IMR-90 (cell line): Measurements from ENCODE around the gene PSD2. TPM values are rescaled to one million over a fixed set of nuclear protein-coding genes. Genes with fewer than 3 reads are reported as not detected.

ENCODE experiments used
- ATAC-seq: fragments of 200-7000 bp; cut with Tn5 transposase; 2 replicates; pipeline ENCODE4 v1.9.1; 2020; ENCODE audit warnings: low read depth, mild to moderate bottlenecking, moderate library complexity
- BruUV-seq: library from RNA; stranded (reverse); fragments of 400-500 nt; replicated peaks from 2 replicates; lab custom pipeline; 2021; lab: Mats Ljungman, UMichigan
- CTCF ChIA-PET: fragments of 300-600 bp; formaldehyde crosslinking; extraction: SDS; loops from one replicate; lab custom pipeline; 2021; ENCODE audit warnings: antibody characterized with exemption; lab: Yijun Ruan, JAX
- POLR2A ChIA-PET: fragments of 300-600 bp; sonication (Branson Sonifier 250); formaldehyde crosslinking; loops from one replicate; lab custom pipeline; 2022; ENCODE audit warnings: antibody characterized with exemption; ENCODE audit not compliant: unreplicated experiment; lab: Charles Lee
- DNase-seq: peaks from one replicate; pipeline ENCODE4 v3.0.0; 2013
- H2AFZ ChIP-seq: replicated peaks from 2 replicates; pipeline ENCODE3; 2013; ENCODE audit warnings: low read length, mild to moderate bottlenecking; ENCODE audit not compliant: poor library complexity
- H2AK5ac ChIP-seq: 2 replicates; pipeline ENCODE4 v1.6.1; 2013; ENCODE audit warnings: low read depth, low read length, inconsistent platforms
- H2AK9ac ChIP-seq: replicated peaks from 2 replicates; pipeline ENCODE3; 2013; ENCODE audit warnings: mild to moderate bottlenecking, low read depth, low read length, moderate library complexity; ENCODE audit not compliant: poor library complexity
- H2BK120ac ChIP-seq: 2 replicates; pipeline ENCODE4 v1.6.1; 2013; ENCODE audit warnings: low read depth, low read length, inconsistent platforms
- H2BK15ac ChIP-seq: 3 replicates; pipeline ENCODE4 v1.6.1; 2013; ENCODE audit warnings: low read depth, low read length, inconsistent platforms
- H2BK20ac ChIP-seq: 2 replicates; pipeline ENCODE4 v1.6.1; 2013; ENCODE audit warnings: low read depth, mild to moderate bottlenecking, inconsistent platforms, low read length, moderate library complexity
- H2BK5ac ChIP-seq: 2 replicates; pipeline ENCODE4 v1.6.1; 2013; ENCODE audit warnings: mild to moderate bottlenecking, low read depth, low read length, inconsistent platforms; ENCODE audit not compliant: poor library complexity, severe bottlenecking
- H3K14ac ChIP-seq: replicated peaks from 2 replicates; pipeline ENCODE4 v1.6.1; 2013; ENCODE audit warnings: low read depth, low read length, inconsistent platforms
- H3K18ac ChIP-seq: 2 replicates; pipeline ENCODE4 v1.6.1; 2013; ENCODE audit warnings: low read depth, low read length, control low read depth
- H3K23ac ChIP-seq: 2 replicates; pipeline ENCODE4 v1.6.1; 2013; ENCODE audit warnings: low read depth, low read length, inconsistent platforms
- H3K27ac ChIP-seq: 2 replicates; pipeline ENCODE4 v1.5.1; 2013; ENCODE audit warnings: mild to moderate bottlenecking, control low read depth, low read length; ENCODE audit not compliant: insufficient read depth
- H3K27me3 ChIP-seq: 2 replicates; pipeline ENCODE4 v1.6.1; 2013; ENCODE audit warnings: low read length; ENCODE audit not compliant: control insufficient read depth, insufficient read depth
- H3K36me3 ChIP-seq: 2 replicates; pipeline ENCODE4 v1.6.1; 2013; ENCODE audit warnings: low read length, mixed read lengths; ENCODE audit not compliant: control insufficient read depth, insufficient read depth
- H3K4ac ChIP-seq: 2 replicates; pipeline ENCODE4 v1.6.1; 2013; ENCODE audit warnings: low read depth, low read length, inconsistent platforms
- H3K4me1 ChIP-seq: 2 replicates; pipeline ENCODE4 v1.6.1; 2013; ENCODE audit warnings: low read length, mixed read lengths; ENCODE audit not compliant: control insufficient read depth, insufficient read depth
- H3K4me2 ChIP-seq: 2 replicates; pipeline ENCODE4 v1.6.1; 2013; ENCODE audit warnings: low read depth, mild to moderate bottlenecking, control low read depth, low read length, moderate library complexity
- H3K4me3 ChIP-seq: 2 replicates; pipeline ENCODE4 v1.5.1; 2013; ENCODE audit warnings: low read depth, mild to moderate bottlenecking, control low read depth, low read length, moderate library complexity; ENCODE audit not compliant: insufficient read depth
- H3K56ac ChIP-seq: 2 replicates; pipeline ENCODE4 v1.6.1; 2013; ENCODE audit warnings: low read length, inconsistent platforms; ENCODE audit not compliant: insufficient read depth; ENCODE audit errors: extremely low read depth
- H3K79me1 ChIP-seq, 2 experiments: 2 replicates each; pipeline ENCODE4 v1.6.1; 2013; ENCODE audit warnings: low read length in 2 of 2, inconsistent platforms in 1 of 2, low read depth in 1 of 2
- H3K9ac ChIP-seq: 2 replicates; pipeline ENCODE4 v1.6.1; 2013; ENCODE audit warnings: low read depth, low read length, control low read depth
- H3K9me1 ChIP-seq: 2 replicates; pipeline ENCODE4 v1.6.1; 2013; ENCODE audit warnings: low read length, inconsistent platforms; ENCODE audit not compliant: insufficient read depth
- H3K9me3 ChIP-seq: 2 replicates; pipeline ENCODE4 v1.6.1; 2013; ENCODE audit warnings: low read length; ENCODE audit not compliant: control insufficient read depth, insufficient read depth
- H4K20me1 ChIP-seq: 2 replicates; pipeline ENCODE4 v1.6.1; 2013; ENCODE audit warnings: low read length, inconsistent platforms; ENCODE audit not compliant: insufficient read depth
- H4K5ac ChIP-seq: 2 replicates; pipeline ENCODE4 v1.6.1; 2013; ENCODE audit warnings: mild to moderate bottlenecking, low read depth, low read length, control low read depth
- H4K8ac ChIP-seq, 2 experiments: 2 replicates each; pipeline ENCODE4 v1.6.1; 2013; ENCODE audit warnings: low read depth in 2 of 2, low read length in 2 of 2, control low read depth in 1 of 2, inconsistent platforms in 1 of 2
- H4K91ac ChIP-seq: 2 replicates; pipeline ENCODE4 v1.6.1; 2013; ENCODE audit warnings: low read depth, low read length, inconsistent platforms; ENCODE audit not compliant: insufficient read depth
- BHLHE40 ChIP-seq: fragments of 150-350 bp; IDR thresholded peaks from 2 replicates; pipeline ENCODE4 v1.6.1; 2016; ENCODE audit warnings: mild to moderate bottlenecking, low read depth, low read length
- CEBPB ChIP-seq: IDR thresholded peaks from 2 replicates; pipeline ENCODE4 v1.6.1; 2012; ENCODE audit warnings: low read depth, low read length, improper control_type of control experiment
- CHD1 ChIP-seq: IDR thresholded peaks from 2 replicates; pipeline ENCODE4 v1.6.1; 2012; ENCODE audit warnings: low read depth, low read length, improper control_type of control experiment
- CTCF ChIP-seq: conservative IDR thresholded peaks from 2 replicates; pipeline ENCODE4 v1.5.1; 2012; ENCODE audit warnings: mild to moderate bottlenecking, low read depth, low read length, improper control_type of control experiment
- ELK1 ChIP-seq: fragments of 150-350 bp; IDR thresholded peaks from 2 replicates; pipeline ENCODE4 v1.6.1; 2016; ENCODE audit warnings: low read depth, mild to moderate bottlenecking, low read length, moderate library complexity, borderline replicate concordance
- FOS ChIP-seq: fragments of 150-350 bp; IDR thresholded peaks from 2 replicates; pipeline ENCODE4 v1.6.1; 2016; ENCODE audit warnings: low read depth, low read length
- MAFK ChIP-seq: IDR thresholded peaks from 2 replicates; pipeline ENCODE4 v1.6.1; 2012; ENCODE audit warnings: low read depth, low read length, improper control_type of control experiment
- MAZ ChIP-seq: IDR thresholded peaks from 2 replicates; pipeline ENCODE4 v1.6.1; 2012; ENCODE audit warnings: low read depth, mild to moderate bottlenecking, low read length, improper control_type of control experiment, moderate library complexity, borderline replicate concordance
- MXI1 ChIP-seq: IDR thresholded peaks from 2 replicates; pipeline ENCODE4 v1.6.1; 2012; ENCODE audit warnings: low read depth, mild to moderate bottlenecking, low read length, moderate library complexity, borderline replicate concordance
- NFE2L2 ChIP-seq: fragments of 150-350 bp; IDR thresholded peaks from 2 replicates; pipeline ENCODE4 v1.6.1; 2016; ENCODE audit warnings: low read depth, mild to moderate bottlenecking, low read length
- POLR2A ChIP-seq: IDR thresholded peaks from 2 replicates; pipeline ENCODE4 v1.6.1; 2012; ENCODE audit warnings: mild to moderate bottlenecking, low read depth, low read length
- RAD21 ChIP-seq: IDR thresholded peaks from 2 replicates; pipeline ENCODE4 v1.6.1; 2012; ENCODE audit warnings: low read length, improper control_type of control experiment
- RCOR1 ChIP-seq: IDR thresholded peaks from 2 replicates; pipeline ENCODE4 v1.6.1; 2012; ENCODE audit warnings: mild to moderate bottlenecking, low read length, improper control_type of control experiment; ENCODE audit not compliant: insufficient replicate concordance
- RFX5 ChIP-seq: IDR thresholded peaks from 2 replicates; pipeline ENCODE4 v1.8.0; 2012; ENCODE audit warnings: low read depth, mild to moderate bottlenecking, low read length, moderate library complexity
- SMC3 ChIP-seq: fragments of 150-350 bp; IDR thresholded peaks from 2 replicates; pipeline ENCODE4 v1.6.1; 2016; ENCODE audit warnings: low read depth, mild to moderate bottlenecking, antibody characterized with exemption, low read length, moderate library complexity
- USF2 ChIP-seq: fragments of 150-350 bp; IDR thresholded peaks from 2 replicates; pipeline ENCODE4 v1.6.1; 2017; ENCODE audit warnings: mild to moderate bottlenecking, antibody characterized with exemption, low read length, low read depth
- WGBS, 2 experiments: methylation state at CpG; one replicate each; pipeline versions ENCODE4 v1.1.5 to v1.1.7; 2013; ENCODE audit warnings: missing lambda C conversion rate in 2 of 2; ENCODE audit not compliant: insufficient read length in 1 of 2; ENCODE audit errors: extremely low coverage in 2 of 2; 5-methylcytosine and 5-hydroxymethylcytosine counted together
- dilution Hi-C: fragments of 300-500 bp; cut with HindIII; formaldehyde crosslinking; loops from one replicate; pipeline ENCODE4 v1.14.3; 2018; ENCODE audit warnings: low sequenced_read_pairs; ENCODE audit not compliant: unreplicated experiment
- in situ Hi-C: fragments of 300-500 bp; cut with MboI; formaldehyde crosslinking; loops from 3 replicates; pipeline ENCODE4 v1.14.3; 2019; ENCODE audit warnings: low sequenced_read_pairs, inconsistent platforms, mixed read lengths
- intact Hi-C: fragments of 100-400 bp; cut with micrococcal nuclease; formaldehyde crosslinking; loops from 2 replicates; pipeline ENCODE4 v1.10.0; 2022
- polyA plus RNA-seq, 3 experiments: library from polyadenylated mRNA; depleted of rRNA; stranded (reverse); fragments of >200 nt; gene quantifications; 2 replicates each; pipeline ENCODE4 v1.2.3, GENCODE V29; 2012; ENCODE audit warnings: low replicate concordance in 1 of 3
- total RNA-seq: library from RNA; depleted of rRNA; stranded (reverse); fragments of >200 nt; gene quantifications from 2 replicates; pipeline ENCODE4 v1.2.3, GENCODE V29; 2012

The PSD2 gene
- total and polyA plus RNA-seq, 2 of the 4 experiments (the other 2 are of a cell fraction), result 0.05 TPM; not detected in 1

- no peak overlapping the region for H2AK9ac ChIP-seq
- no peaks in the 10 kb centered on the region for H4K20me1 ChIP-seq
- no peak overlapping the region for H3K9ac ChIP-seq
- no peak overlapping the region for H3K4me2 ChIP-seq
- DNase-seq, result no peak
- no peak overlapping the region for H3K18ac ChIP-seq
- no peaks in the 10 kb centered on the region for H3K9me3 ChIP-seq
- intact Hi-C loops (loop anchor here (5.0 kb wide), 1 partner anchor 33 kb away; no protein-coding TSS in a partner anchor), dilution Hi-C loops (no loop called here), in situ Hi-C loops (no loop called here)
- H3K4me1 ChIP-seq, result no peaks in the 10 kb centered on the region
- no peak overlapping the region for H3K4ac ChIP-seq
- CTCF ChIA-PET, result no interaction called here
- H2BK15ac ChIP-seq, result no peak overlapping the region
- no peak overlapping the region for H3K23ac ChIP-seq
- no peak overlapping the region for H2BK20ac ChIP-seq
- H3K9me1 ChIP-seq, result peaks cover 2% of the 10 kb centered on the region; the same call in 1 of the 2 replicates
- no peak overlapping the region for H2AFZ ChIP-seq
- TF ChIP-seq MXI1 (no peak), SMC3 (no peak), MAZ (no peak), RCOR1 (no peak), RFX5 (no peak), CHD1 (no peak), RAD21 (no peak), BHLHE40 (no peak), POLR2A (no peak), MAFK (no peak), CEBPB (no peak), FOS (no peak), USF2 (no peak), ELK1 (no peak), NFE2L2 (no peak), CTCF (no peak)
- POLR2A ChIA-PET, result no interaction called here
- H3K14ac ChIP-seq, result no peak overlapping the region
- no peaks in the 10 kb centered on the region for H3K36me3 ChIP-seq
- no peak overlapping the region for H2AK5ac ChIP-seq
- no CpG with 5 or more reads among the region's 11 CpGs for WGBS, 2 experiments
- H2BK5ac ChIP-seq, result no peak overlapping the region
- H3K27ac ChIP-seq, result no peak overlapping the region
- H3K56ac ChIP-seq, result no peak overlapping the region
- no peak overlapping the region for H4K91ac ChIP-seq
- ATAC-seq, result no peak
- BruUV-seq, result no TSS peak
- no peak overlapping the region for H4K8ac ChIP-seq
- no peaks in the 10 kb centered on the region for H3K79me1 ChIP-seq
- no peak overlapping the region for H3K4me3 ChIP-seq
- H4K5ac ChIP-seq, result no peak overlapping the region
- H2BK120ac ChIP-seq, result no peak overlapping the region
- peaks cover 43% of the 10 kb centered on the region for H3K27me3 ChIP-seq
Measured at GRCh38 chr5:139809331-139809810, 13.8 kb downstream of the PSD2 start.
